ENCODE results near the gene GAL. TPM values are rescaled to one million over a fixed set of nuclear protein-coding genes. Genes with fewer than 3 reads are reported as not detected.

The GAL gene
- total and polyA plus RNA-seq, 2 of the 13 experiments (the other 11 are each of a cell fraction or from before 2014, with no cell fraction given): not detected

DNA sequence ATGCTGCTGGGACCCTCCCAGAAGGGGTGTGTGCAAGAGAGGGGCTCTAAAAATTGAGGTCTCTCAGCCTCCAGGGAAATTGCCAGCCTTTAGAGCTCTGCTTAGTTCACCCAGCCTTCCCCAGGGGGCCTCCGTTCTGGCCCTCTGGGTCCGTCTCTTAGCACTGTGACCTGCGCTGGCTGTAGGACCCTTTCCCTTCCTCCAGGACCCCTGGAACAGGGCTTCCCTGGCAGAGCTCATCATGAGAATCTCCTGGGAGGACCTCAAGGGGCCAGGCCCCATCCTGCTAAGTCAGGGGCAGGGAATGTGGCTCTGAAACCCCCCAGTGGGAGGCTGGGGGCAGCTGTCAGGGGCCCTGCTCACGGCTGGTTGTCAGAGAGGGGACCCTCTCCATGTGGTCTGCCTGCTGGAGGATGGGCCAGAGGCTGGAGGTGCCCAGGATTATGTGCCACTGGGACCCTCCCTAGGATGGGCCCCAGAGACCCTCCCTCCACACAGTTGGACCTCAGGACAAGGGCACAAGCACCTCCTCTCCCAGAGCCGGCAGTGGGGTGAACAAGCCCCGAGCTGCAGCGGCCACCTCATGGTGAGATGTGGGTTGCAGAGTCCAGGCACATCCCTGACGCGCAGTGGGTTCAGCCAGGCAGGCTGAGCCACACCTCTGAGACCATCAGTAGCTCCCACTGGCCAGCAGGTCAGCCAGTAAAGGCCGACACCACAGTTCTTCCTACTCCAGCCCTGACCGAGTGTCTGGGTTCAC is 27.1 kb upstream of the GAL start:
- Histone ChIP-seq H3K9me3 (ENCODE audit: low read length) (no peaks in the 10 kb centered on the region), H3K4me1 (ENCODE audit: insufficient read depth, low read length) (peaks cover 5% of the 10 kb centered on the region), H3K9ac (ENCODE audit: insufficient read depth, low read depth, low read length) (no peak overlapping the region), H3K27ac (ENCODE audit: extremely low read length, insufficient read depth, low read length) (no peak overlapping the region), H3K36me3 (replicated peaks in 1 of 2; ENCODE audit: control insufficient read depth in 1 of 2, insufficient read depth in 2 of 2, low read length in 2 of 2) (no peaks in the 10 kb centered on the region), H3K79me2 (ENCODE audit: insufficient read depth, low read length) (no peaks in the 10 kb centered on the region), H2AFZ (ENCODE audit: low read length) (no peak overlapping the region), H3K4me2 (ENCODE audit: low read depth, low read length) (no peak overlapping the region), H3K4me3 (replicated peaks in 1 of 3; ENCODE audit: insufficient read depth in 1 of 3, low read depth in 2 of 3, low read length in 3 of 3) (no peak overlapping the region), H3K27me3 (ENCODE audit: control insufficient read depth in 1 of 2, insufficient read depth in 2 of 2, low read length in 2 of 2) (peaks cover 17 to 84% of the 10 kb centered on the region in 2 experiments), H4K20me1 (ENCODE audit: insufficient read depth, low read length) (no peaks in the 10 kb centered on the region)
- POLR2A ChIA-PET: no interaction called here
- CTCF ChIA-PET (ENCODE audit: low intra/inter-chr PET ratio, low total read pairs): no interaction called here
- BruUV-seq (replicated peaks): no TSS peak
- no peak for FAIRE-seq
- intact Hi-C loops (cut with micrococcal nuclease; ENCODE audit: unreplicated experiment): loop anchor here (10.0 kb wide), 1 partner anchor 148 kb away; no protein-coding TSS in a partner anchor
- ATAC-seq: no peak
- in situ Hi-C loops (cut with HindIII; ENCODE audit: extremely low pct_ligation_motif_present, low pct_unique_long_range_greater_than_20kb): no loop called here
- TF ChIP-seq, protein P1, sequence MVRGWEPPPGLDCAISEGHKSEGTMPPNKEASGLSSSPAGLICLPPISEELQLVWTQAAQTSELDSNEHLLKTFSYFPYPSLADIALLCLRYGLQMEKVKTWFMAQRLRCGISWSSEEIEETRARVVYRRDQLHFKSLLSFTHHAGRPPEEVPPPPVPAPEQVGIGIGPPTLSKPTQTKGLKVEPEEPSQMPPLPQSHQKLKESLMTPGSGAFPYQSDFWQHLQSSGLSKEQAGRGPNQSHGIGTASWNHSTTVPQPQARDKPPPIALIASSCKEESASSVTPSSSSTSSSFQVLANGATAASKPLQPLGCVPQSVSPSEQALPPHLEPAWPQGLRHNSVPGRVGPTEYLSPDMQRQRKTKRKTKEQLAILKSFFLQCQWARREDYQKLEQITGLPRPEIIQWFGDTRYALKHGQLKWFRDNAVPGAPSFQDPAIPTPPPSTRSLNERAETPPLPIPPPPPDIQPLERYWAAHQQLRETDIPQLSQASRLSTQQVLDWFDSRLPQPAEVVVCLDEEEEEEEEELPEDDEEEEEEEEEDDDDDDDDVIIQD (CRISPR knock-in tag; IDR thresholded peaks at IDR 0.05; ENCODE audit: low read depth): no peak
- TF ChIP-seq SMAD3 (CRISPR knock-in tag; IDR thresholded peaks at IDR 0.05) (no peak), ARNT (IDR thresholded peaks at IDR 0.05) (no peak), HNF4G (IDR thresholded peaks at IDR 0.05; ENCODE audit: borderline replicate concordance, low read depth, low read length) (no peak), HNF4G (CRISPR knock-in tag; IDR thresholded peaks at IDR 0.05; ENCODE audit: borderline replicate concordance, low read depth) (no peak), ZNF274 (CRISPR knock-in tag; IDR thresholded peaks at IDR 0.05) (no peak), ZBTB46 (CRISPR knock-in tag; IDR thresholded peaks at IDR 0.05; ENCODE audit: borderline replicate concordance) (no peak), SNAPC4 (CRISPR knock-in tag; IDR thresholded peaks at IDR 0.05) (no peak), ZNF30 (CRISPR knock-in tag; IDR thresholded peaks at IDR 0.05) (no peak)
- TF ChIP-seq, protein P2, sequence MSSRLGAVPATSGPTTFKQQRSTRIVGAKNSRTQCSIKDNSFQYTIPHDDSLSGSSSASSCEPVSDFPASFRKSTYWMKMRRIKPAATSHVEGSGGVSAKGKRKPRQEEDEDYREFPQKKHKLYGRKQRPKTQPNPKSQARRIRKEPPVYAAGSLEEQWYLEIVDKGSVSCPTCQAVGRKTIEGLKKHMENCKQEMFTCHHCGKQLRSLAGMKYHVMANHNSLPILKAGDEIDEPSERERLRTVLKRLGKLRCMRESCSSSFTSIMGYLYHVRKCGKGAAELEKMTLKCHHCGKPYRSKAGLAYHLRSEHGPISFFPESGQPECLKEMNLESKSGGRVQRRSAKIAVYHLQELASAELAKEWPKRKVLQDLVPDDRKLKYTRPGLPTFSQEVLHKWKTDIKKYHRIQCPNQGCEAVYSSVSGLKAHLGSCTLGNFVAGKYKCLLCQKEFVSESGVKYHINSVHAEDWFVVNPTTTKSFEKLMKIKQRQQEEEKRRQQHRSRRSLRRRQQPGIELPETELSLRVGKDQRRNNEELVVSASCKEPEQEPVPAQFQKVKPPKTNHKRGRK (CRISPR knock-in tag; IDR thresholded peaks at IDR 0.05): no peak
- DNase-seq (ENCODE audit: low spot score): no peak
- 17% methylated on average over 2 of the region's 11 CpGs for WGBS (ENCODE audit: low lambda C conversion rate)
